Lower leg skin (tissue), 3 donors: Measurements from ENCODE around the gene LRRTM3.

Source experiments
- POLR2A ChIP-seq, 2 donors: fragments of 450-650 bp; IDR thresholded peaks; one replicate each; pipeline ENCODE4 v1.6.1; 2016 to 2017; ENCODE audit warnings: antibody characterized with exemption in 2 of 2, mild to moderate bottlenecking in 1 of 2, moderate library complexity in 1 of 2
- TF ChIP-seq, protein P1 (sequence below), 3 donors: fragments of 450-650 bp; IDR thresholded peaks; one replicate each; pipeline ENCODE4 v1.5.1; 2016; ENCODE audit warnings: antibody characterized with exemption in 3 of 3, mild to moderate bottlenecking in 3 of 3, moderate library complexity in 2 of 3

DNA sequence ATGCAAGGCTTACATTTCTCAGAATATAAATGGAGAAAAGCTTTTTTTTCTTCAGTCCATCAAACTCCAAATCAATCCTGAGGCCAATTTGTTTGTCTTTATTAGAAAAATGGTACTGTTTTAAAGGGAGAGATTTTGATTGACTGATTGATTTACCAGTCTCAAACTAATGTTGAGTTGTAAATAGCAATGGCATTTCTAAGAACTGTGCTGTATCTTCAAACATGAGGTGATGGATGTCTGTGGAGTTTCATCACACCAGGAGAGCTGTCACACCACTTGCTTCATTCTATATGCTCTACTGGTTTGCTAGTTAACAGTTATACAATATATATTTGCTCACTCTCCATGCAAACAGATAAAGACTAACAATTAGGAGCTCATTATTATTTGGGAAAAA, 39.0 kb upstream of the LRRTM3 start:
- TF ChIP-seq, protein P1, sequence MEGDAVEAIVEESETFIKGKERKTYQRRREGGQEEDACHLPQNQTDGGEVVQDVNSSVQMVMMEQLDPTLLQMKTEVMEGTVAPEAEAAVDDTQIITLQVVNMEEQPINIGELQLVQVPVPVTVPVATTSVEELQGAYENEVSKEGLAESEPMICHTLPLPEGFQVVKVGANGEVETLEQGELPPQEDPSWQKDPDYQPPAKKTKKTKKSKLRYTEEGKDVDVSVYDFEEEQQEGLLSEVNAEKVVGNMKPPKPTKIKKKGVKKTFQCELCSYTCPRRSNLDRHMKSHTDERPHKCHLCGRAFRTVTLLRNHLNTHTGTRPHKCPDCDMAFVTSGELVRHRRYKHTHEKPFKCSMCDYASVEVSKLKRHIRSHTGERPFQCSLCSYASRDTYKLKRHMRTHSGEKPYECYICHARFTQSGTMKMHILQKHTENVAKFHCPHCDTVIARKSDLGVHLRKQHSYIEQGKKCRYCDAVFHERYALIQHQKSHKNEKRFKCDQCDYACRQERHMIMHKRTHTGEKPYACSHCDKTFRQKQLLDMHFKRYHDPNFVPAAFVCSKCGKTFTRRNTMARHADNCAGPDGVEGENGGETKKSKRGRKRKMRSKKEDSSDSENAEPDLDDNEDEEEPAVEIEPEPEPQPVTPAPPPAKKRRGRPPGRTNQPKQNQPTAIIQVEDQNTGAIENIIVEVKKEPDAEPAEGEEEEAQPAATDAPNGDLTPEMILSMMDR (IDR thresholded peaks at IDR 0.05) = no peak
- no peak for TF ChIP-seq POLR2A (IDR thresholded peaks at IDR 0.05)
